SK-N-SH treated with all-trans-retinoic acid at 6 μM for 48 hours (cell line): ENCODE data around the gene EHD1.

ENCODE experiments used
- ATAC-seq: fragments of 200-7000 bp; cut with Tn5 transposase; 3 replicates; pipeline ENCODE4 v1.9.1; 2020; ENCODE audit warnings: mild to moderate bottlenecking, moderate library complexity
- ARNTL ChIP-seq: fragments of 450-650 bp; formaldehyde crosslinking; IDR thresholded peaks from 2 replicates; pipeline ENCODE4 v1.5.0; 2020; ENCODE audit warnings: low read depth, mild to moderate bottlenecking, moderate library complexity, borderline replicate concordance
- BACH2 ChIP-seq: fragments of 250-450 bp; sonication (Bioruptor Pico); IDR thresholded peaks from 2 replicates; pipeline ENCODE4 v1.9.0; 2021; ENCODE audit warnings: mild to moderate bottlenecking, borderline replicate concordance
- CSDC2 ChIP-seq: fragments of 250-450 bp; sonication (Bioruptor Pico); IDR thresholded peaks from 2 replicates; pipeline ENCODE4 v1.5.0; 2020; ENCODE audit warnings: mild to moderate bottlenecking, moderate library complexity
- ESRRG ChIP-seq: fragments of 250-450 bp; sonication (Bioruptor Pico); IDR thresholded peaks from 2 replicates; pipeline ENCODE4 v1.6.1; 2021; ENCODE audit warnings: mild to moderate bottlenecking
- GLIS3 ChIP-seq: fragments of 250-450 bp; sonication (Bioruptor Pico); IDR thresholded peaks from 2 replicates; pipeline ENCODE4 v1.5.0; 2020; ENCODE audit warnings: mild to moderate bottlenecking, moderate library complexity
- ISL1 ChIP-seq: fragments of 250-450 bp; sonication (Bioruptor Pico); IDR thresholded peaks from 2 replicates; pipeline ENCODE4 v2.1.2; 2022; ENCODE audit warnings: mild to moderate bottlenecking, moderate library complexity
- OSR1 ChIP-seq: fragments of 250-450 bp; sonication (Bioruptor Pico); IDR thresholded peaks from 2 replicates; pipeline ENCODE4 v1.8.0; 2022; ENCODE audit warnings: moderate library complexity, mild to moderate bottlenecking, inconsistent platforms
- PPARA ChIP-seq: fragments of 250-450 bp; sonication (Bioruptor Pico); IDR thresholded peaks from 2 replicates; pipeline ENCODE4 v1.5.0; 2020; ENCODE audit warnings: mild to moderate bottlenecking, borderline replicate concordance
- RARB ChIP-seq: fragments of 250-450 bp; sonication (Bioruptor Pico); IDR thresholded peaks from 2 replicates; pipeline ENCODE4 v1.8.0; 2021; ENCODE audit warnings: mild to moderate bottlenecking, moderate library complexity
- SNAI2 ChIP-seq: fragments of 250-450 bp; sonication (Bioruptor Pico); IDR thresholded peaks from 2 replicates; pipeline ENCODE4 v1.5.0; 2020; ENCODE audit warnings: mild to moderate bottlenecking, moderate library complexity
- TCF4 ChIP-seq: fragments of 250-450 bp; sonication (Bioruptor Pico); IDR thresholded peaks from 2 replicates; pipeline ENCODE4 v1.8.0; 2021; ENCODE audit warnings: mild to moderate bottlenecking, moderate library complexity, borderline replicate concordance
- TOX ChIP-seq: fragments of 250-450 bp; sonication (Bioruptor Pico); IDR thresholded peaks from 2 replicates; pipeline ENCODE4 v1.8.0; 2021; ENCODE audit warnings: mild to moderate bottlenecking, moderate library complexity, borderline replicate concordance
- ZC3H10 ChIP-seq: fragments of 250-450 bp; sonication (Bioruptor Pico); IDR thresholded peaks from 2 replicates; pipeline ENCODE4 v1.5.1; 2021; ENCODE audit warnings: mild to moderate bottlenecking, moderate library complexity
- ZFP3 ChIP-seq: fragments of 250-450 bp; sonication (Bioruptor Pico); IDR thresholded peaks from 2 replicates; pipeline ENCODE4 v1.5.0; 2020; ENCODE audit warnings: mild to moderate bottlenecking, moderate library complexity
- ZFP30 ChIP-seq: fragments of 450-650 bp; formaldehyde crosslinking; IDR thresholded peaks from 2 replicates; pipeline ENCODE4 v1.5.0; 2022; ENCODE audit warnings: mild to moderate bottlenecking, moderate library complexity
- ZNF565 ChIP-seq: fragments of 450-650 bp; formaldehyde crosslinking; conservative IDR thresholded peaks from 2 replicates; pipeline ENCODE4 v1.5.0; 2020; ENCODE audit warnings: low read depth, mild to moderate bottlenecking, moderate library complexity
- ZNF70 ChIP-seq: fragments of 450-650 bp; formaldehyde crosslinking; IDR thresholded peaks from 2 replicates; pipeline ENCODE4 v1.5.0; 2020; ENCODE audit warnings: mild to moderate bottlenecking, moderate library complexity
- ZNF8 ChIP-seq: fragments of 450-650 bp; formaldehyde crosslinking; IDR thresholded peaks from 2 replicates; pipeline ENCODE4 v1.5.0; 2020; ENCODE audit warnings: mild to moderate bottlenecking, moderate library complexity
- TF ChIP-seq, protein P1 (sequence below): fragments of 250-450 bp; sonication (Bioruptor Pico); IDR thresholded peaks from 2 replicates; pipeline ENCODE4 v1.5.0; 2020; ENCODE audit warnings: mild to moderate bottlenecking, moderate library complexity
- TF ChIP-seq, protein P2 (sequence below): fragments of 250-450 bp; sonication (Bioruptor Pico); IDR thresholded peaks from 2 replicates; pipeline ENCODE4 v1.8.0; 2020; ENCODE audit warnings: mild to moderate bottlenecking, moderate library complexity, borderline replicate concordance
- TF ChIP-seq, protein P3 (sequence below): fragments of 250-450 bp; sonication (Bioruptor Pico); IDR thresholded peaks from 2 replicates; pipeline ENCODE4 v1.8.0; 2021; ENCODE audit warnings: low read depth, mild to moderate bottlenecking, moderate library complexity, borderline replicate concordance
- TF ChIP-seq, protein P4 (sequence below): fragments of 250-450 bp; sonication (Bioruptor Pico); IDR thresholded peaks from 2 replicates; pipeline ENCODE4 v1.5.1; 2020; ENCODE audit warnings: low read depth, mild to moderate bottlenecking, moderate library complexity

EHD1 gene

DNA sequence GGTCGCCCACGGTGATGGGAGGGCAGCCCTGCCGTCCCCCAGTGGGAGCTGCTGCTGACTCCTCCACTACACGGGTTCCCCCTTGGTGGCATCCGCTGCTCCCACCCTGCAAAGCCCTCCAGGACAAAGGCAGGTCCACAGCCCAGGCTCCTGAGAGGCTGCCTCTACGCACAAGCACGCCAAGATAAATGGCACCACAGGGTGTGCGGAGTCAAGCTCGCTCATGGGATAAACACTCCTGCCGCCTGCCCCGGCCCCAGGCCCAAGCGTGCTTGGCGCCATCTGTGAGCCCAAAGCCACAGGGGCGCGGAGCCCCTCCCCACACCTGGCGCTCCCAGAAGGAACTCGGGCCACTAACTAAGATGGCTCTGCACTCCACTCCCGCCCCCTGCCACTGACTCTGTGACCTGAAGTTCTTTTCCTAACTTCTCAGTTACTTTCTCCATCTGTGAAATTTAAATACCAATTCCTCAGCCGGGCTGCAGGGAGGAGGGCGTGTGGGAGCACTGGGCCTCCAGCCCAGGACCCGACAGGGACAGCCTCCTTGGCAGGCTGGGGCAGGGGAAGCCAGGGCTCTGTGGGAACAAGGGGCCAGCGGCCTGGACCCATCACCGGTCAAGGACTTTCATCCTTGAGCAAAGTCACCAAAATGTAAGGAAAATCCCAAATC is 14.9 kb downstream of the EHD1 start:
- no peak; the same call in 1 of the 3 replicates for ATAC-seq
- TF ChIP-seq ZNF565 (CRISPR knock-in tag) (no peak), ARNTL (CRISPR knock-in tag) (no peak), ESRRG (no peak), RARB (CRISPR knock-in tag) (no peak), ZFP30 (CRISPR knock-in tag) (no peak), GLIS3 (CRISPR knock-in tag) (no peak), ISL1 (CRISPR knock-in tag) (no peak), ZNF8 (CRISPR knock-in tag) (no peak), OSR1 (no peak), BACH2 (CRISPR knock-in tag) (no peak), CSDC2 (CRISPR knock-in tag) (no peak), TCF4 (CRISPR knock-in tag) (no peak), TOX (CRISPR knock-in tag) (no peak), SNAI2 (no peak), ZNF70 (no peak), PPARA (CRISPR knock-in tag) (no peak), ZC3H10 (CRISPR knock-in tag) (no peak)
- TF ChIP-seq, protein P1, sequence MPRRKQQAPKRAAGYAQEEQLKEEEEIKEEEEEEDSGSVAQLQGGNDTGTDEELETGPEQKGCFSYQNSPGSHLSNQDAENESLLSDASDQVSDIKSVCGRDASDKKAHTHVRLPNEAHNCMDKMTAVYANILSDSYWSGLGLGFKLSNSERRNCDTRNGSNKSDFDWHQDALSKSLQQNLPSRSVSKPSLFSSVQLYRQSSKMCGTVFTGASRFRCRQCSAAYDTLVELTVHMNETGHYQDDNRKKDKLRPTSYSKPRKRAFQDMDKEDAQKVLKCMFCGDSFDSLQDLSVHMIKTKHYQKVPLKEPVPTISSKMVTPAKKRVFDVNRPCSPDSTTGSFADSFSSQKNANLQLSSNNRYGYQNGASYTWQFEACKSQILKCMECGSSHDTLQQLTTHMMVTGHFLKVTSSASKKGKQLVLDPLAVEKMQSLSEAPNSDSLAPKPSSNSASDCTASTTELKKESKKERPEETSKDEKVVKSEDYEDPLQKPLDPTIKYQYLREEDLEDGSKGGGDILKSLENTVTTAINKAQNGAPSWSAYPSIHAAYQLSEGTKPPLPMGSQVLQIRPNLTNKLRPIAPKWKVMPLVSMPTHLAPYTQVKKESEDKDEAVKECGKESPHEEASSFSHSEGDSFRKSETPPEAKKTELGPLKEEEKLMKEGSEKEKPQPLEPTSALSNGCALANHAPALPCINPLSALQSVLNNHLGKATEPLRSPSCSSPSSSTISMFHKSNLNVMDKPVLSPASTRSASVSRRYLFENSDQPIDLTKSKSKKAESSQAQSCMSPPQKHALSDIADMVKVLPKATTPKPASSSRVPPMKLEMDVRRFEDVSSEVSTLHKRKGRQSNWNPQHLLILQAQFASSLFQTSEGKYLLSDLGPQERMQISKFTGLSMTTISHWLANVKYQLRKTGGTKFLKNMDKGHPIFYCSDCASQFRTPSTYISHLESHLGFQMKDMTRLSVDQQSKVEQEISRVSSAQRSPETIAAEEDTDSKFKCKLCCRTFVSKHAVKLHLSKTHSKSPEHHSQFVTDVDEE: no peak
- TF ChIP-seq, protein P2, sequence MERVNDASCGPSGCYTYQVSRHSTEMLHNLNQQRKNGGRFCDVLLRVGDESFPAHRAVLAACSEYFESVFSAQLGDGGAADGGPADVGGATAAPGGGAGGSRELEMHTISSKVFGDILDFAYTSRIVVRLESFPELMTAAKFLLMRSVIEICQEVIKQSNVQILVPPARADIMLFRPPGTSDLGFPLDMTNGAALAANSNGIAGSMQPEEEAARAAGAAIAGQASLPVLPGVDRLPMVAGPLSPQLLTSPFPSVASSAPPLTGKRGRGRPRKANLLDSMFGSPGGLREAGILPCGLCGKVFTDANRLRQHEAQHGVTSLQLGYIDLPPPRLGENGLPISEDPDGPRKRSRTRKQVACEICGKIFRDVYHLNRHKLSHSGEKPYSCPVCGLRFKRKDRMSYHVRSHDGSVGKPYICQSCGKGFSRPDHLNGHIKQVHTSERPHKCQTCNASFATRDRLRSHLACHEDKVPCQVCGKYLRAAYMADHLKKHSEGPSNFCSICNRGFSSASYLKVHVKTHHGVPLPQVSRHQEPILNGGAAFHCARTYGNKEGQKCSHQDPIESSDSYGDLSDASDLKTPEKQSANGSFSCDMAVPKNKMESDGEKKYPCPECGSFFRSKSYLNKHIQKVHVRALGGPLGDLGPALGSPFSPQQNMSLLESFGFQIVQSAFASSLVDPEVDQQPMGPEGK (CRISPR knock-in tag): no peak
- TF ChIP-seq, all 23 proteins: peak for 0

DNA sequence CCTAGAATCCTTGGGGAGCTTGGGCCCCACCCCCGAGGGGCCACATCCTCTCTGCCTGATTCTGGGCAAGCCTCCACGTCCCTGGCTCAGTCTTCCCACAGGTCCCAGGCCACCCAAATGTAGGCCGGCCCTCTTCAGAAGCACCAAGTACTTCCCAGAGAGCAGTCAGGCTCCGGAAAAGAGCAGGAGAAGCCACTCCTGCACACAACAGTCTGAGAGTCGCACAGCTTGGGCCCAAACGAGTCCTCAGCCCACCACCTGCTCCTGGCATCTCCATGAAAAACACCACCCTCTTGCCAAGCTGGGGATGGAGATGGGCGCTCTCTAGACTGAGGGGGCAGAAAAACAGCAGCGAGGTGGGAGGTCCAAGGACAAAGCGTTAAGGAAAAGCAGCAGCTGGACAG is 15.4 kb downstream of the EHD1 start:
- TF ChIP-seq BACH2 (CRISPR knock-in tag) (no peak), PPARA (CRISPR knock-in tag) (no peak), TOX (CRISPR knock-in tag) (no peak), ZFP3 (no peak), SNAI2 (no peak), GLIS3 (CRISPR knock-in tag) (no peak), OSR1 (no peak), ZNF70 (no peak), ARNTL (CRISPR knock-in tag) (no peak), ZC3H10 (CRISPR knock-in tag) (no peak), CSDC2 (CRISPR knock-in tag) (no peak), RARB (CRISPR knock-in tag) (no peak), ZNF565 (CRISPR knock-in tag) (no peak)
- TF ChIP-seq, protein P2 (CRISPR knock-in tag): no peak
- TF ChIP-seq, protein P3, sequence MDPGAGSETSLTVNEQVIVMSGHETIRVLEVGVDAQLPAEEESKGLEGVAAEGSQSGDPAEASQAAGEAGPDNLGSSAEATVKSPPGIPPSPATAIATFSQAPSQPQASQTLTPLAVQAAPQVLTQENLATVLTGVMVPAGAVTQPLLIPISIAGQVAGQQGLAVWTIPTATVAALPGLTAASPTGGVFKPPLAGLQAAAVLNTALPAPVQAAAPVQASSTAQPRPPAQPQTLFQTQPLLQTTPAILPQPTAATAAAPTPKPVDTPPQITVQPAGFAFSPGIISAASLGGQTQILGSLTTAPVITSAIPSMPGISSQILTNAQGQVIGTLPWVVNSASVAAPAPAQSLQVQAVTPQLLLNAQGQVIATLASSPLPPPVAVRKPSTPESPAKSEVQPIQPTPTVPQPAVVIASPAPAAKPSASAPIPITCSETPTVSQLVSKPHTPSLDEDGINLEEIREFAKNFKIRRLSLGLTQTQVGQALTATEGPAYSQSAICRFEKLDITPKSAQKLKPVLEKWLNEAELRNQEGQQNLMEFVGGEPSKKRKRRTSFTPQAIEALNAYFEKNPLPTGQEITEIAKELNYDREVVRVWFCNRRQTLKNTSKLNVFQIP (CRISPR knock-in tag): no peak
- TF ChIP-seq, protein P1: no peak
- TF ChIP-seq, protein P4, sequence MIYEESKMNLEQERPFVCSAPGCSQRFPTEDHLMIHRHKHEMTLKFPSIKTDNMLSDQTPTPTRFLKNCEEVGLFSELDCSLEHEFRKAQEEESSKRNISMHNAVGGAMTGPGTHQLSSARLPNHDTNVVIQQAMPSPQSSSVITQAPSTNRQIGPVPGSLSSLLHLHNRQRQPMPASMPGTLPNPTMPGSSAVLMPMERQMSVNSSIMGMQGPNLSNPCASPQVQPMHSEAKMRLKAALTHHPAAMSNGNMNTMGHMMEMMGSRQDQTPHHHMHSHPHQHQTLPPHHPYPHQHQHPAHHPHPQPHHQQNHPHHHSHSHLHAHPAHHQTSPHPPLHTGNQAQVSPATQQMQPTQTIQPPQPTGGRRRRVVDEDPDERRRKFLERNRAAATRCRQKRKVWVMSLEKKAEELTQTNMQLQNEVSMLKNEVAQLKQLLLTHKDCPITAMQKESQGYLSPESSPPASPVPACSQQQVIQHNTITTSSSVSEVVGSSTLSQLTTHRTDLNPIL (CRISPR knock-in tag): no peak
- no peak for ATAC-seq
